ENCODE measurements around the gene SRGAP3. TPM values are rescaled to one million over a fixed set of nuclear protein-coding genes. Genes with fewer than 3 reads are reported as not detected.

Gene SRGAP3
- total RNA-seq, 2 experiments from 2014 or later, result 2.2 to 3.5 TPM

DNA sequence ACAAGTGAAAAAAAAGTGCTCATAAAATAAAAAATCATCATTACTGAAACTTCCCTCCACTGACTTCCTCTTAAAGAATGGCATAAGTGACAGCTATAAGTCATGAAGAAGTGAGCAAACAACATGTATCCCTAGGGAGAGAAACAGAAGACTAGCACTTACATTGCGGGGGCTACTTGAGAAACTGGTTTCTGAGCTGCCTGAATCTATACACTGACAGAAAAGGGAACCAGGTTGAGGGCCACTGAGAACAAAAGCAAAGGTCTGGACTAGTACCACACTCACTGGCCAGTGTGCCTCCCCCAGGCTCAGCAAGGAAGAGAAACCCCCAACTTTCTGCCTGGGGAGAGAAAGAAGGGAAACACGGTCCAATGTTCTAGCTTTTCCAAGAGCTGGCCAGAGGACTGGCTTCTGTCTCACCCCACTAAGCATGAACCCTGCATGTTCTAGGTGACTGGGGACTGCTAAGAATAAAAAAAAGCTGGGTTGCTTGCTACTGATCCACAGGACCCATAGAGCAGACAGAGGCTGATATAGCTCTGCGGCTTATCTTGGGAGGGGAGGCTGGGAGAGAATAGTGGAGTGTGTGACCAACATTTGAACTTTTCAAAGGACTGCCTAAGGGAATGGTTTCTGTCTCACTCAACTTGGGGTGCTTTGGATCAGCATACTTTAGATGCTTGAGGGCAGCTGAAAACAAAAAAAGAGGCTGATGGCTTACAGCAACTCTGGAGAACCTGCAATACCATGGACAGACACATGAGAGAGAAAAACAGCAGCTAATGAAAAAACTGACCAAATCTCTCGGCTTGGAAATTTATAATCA lies 294.3 kb downstream of the SRGAP3 start:
- Mint-ChIP-seq H3K9me3 (no peaks in the 10 kb centered on the region), H3K27me3 (no peaks in the 10 kb centered on the region), H3K36me3 (peaks cover 32% of the 10 kb centered on the region), H3K4me3 (no peak overlapping the region), H3K27ac (no peak overlapping the region), H3K4me1 (ENCODE audit: low read depth) (peaks cover 19% of the 10 kb centered on the region)
- no peak for DNase-seq
- ChIA-PET CTCF (interaction anchor here (0.8 kb wide), 1 partner anchor 186 kb away, joined by 3 read pairs; the partner anchor contains the start of gene OXTR), POLR2A (no interaction called here)
- intact Hi-C loops (cut with micrococcal nuclease), result no loop called here

DNA sequence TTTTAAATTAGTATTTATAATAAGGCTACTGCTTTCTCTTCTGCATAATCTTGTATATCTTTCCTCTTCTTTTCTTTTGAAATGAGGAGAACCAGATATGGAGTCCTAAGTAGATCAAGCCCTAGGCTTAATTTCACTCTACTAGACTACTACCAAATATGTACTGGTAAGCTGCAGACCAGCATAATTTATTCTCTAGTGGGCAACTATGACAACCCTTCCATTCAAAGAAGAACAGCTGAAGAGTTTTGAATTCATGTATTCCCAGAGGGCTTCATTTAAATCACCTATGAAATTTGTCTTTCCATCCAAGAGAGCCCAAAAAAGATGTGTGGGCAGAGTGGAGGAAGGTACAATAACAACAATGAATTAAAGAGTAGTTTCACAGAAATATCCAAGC lies 296.1 kb downstream of the SRGAP3 start:
- ChIA-PET POLR2A (interaction anchor here (0.6 kb wide), 1 partner anchor 10 kb away, joined by 5 read pairs; no protein-coding TSS in a partner anchor), CTCF (no interaction called here)
- no peaks in the 10 kb centered on the region for H3K27me3 Mint-ChIP-seq
- no peak overlapping the region for H3K27ac Mint-ChIP-seq
- H3K4me1 Mint-ChIP-seq (ENCODE audit: low read depth), result peaks cover 19% of the 10 kb centered on the region
- H3K4me3 Mint-ChIP-seq, result no peak overlapping the region
- intact Hi-C loops (cut with micrococcal nuclease), result no loop called here
- DNase-seq, result no peak
- no peaks in the 10 kb centered on the region for H3K9me3 Mint-ChIP-seq
- H3K36me3 Mint-ChIP-seq, result peaks cover 18% of the 10 kb centered on the region

DNA sequence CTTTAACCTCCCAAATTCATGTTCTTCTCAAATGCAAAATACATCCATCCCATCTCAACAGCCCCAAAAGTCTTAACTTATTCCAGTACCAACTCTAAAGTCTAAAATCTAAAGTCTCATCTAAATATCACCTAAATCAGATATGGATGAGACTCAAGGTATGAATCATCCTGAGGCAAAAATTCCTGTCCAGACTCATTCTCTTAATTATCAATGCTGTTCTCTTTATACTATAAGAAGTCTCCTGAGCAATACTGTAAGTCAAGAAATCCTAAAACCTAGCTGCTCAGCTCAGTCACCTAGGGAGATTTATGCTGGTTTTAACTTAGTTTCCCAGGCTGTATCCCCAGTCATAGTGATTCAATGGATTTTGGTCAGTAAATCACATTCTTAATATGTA lies 297.3 kb downstream of the SRGAP3 start:
- H3K27ac Mint-ChIP-seq, result no peak overlapping the region
- H3K36me3 Mint-ChIP-seq, result peaks cover 10% of the 10 kb centered on the region
- H3K9me3 Mint-ChIP-seq, result no peaks in the 10 kb centered on the region
- no peak for DNase-seq
- H3K4me3 Mint-ChIP-seq, result no peak overlapping the region
- intact Hi-C loops (cut with micrococcal nuclease), result no loop called here
- no peaks in the 10 kb centered on the region for H3K27me3 Mint-ChIP-seq
- ChIA-PET POLR2A (no interaction called here), CTCF (no interaction called here)
- H3K4me1 Mint-ChIP-seq (ENCODE audit: low read depth), result peaks cover 22% of the 10 kb centered on the region

DNA sequence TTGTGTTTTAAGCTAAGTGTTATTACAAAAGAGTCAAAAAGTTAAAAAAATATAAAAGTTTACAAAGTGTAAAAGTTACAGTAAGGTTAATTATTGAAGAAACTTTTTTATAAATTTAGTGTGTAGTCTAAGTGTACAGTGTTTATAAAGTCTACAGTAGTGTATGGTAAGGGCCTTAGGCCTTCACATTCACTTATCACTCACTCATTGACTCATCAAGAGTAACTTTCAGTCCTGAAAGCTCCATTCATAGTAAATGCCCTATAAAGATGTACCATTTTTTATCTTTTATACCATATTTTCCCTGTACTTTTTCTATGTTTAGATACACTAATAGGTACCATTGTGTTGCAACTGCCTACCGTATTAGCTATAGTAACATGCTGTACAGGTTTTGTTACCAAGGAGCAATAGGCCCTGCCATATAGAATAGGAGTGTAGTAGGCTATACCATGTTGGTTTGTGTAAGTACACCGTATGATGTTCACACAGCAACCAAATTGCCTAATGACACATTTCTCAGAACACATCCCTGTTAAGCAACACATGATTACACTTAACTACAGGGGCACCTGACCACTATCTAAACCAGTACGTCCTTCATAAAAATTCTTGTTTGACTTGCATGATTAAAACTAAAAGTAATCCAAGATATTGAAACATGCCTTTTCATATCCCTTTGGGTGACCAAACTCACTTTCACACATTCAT lies 303.4 kb downstream of the SRGAP3 start:
- Mint-ChIP-seq H3K4me1 (ENCODE audit: low read depth) (peaks cover 10% of the 10 kb centered on the region), H3K27ac (no peak overlapping the region), H3K9me3 (peaks cover 18% of the 10 kb centered on the region), H3K27me3 (no peaks in the 10 kb centered on the region), H3K4me3 (no peak overlapping the region), H3K36me3 (peaks cover 47% of the 10 kb centered on the region)
- intact Hi-C loops (cut with micrococcal nuclease), result no loop called here
- CTCF ChIA-PET, result no interaction called here
- DNase-seq, result no peak
- POLR2A ChIA-PET, result no interaction called here

DNA sequence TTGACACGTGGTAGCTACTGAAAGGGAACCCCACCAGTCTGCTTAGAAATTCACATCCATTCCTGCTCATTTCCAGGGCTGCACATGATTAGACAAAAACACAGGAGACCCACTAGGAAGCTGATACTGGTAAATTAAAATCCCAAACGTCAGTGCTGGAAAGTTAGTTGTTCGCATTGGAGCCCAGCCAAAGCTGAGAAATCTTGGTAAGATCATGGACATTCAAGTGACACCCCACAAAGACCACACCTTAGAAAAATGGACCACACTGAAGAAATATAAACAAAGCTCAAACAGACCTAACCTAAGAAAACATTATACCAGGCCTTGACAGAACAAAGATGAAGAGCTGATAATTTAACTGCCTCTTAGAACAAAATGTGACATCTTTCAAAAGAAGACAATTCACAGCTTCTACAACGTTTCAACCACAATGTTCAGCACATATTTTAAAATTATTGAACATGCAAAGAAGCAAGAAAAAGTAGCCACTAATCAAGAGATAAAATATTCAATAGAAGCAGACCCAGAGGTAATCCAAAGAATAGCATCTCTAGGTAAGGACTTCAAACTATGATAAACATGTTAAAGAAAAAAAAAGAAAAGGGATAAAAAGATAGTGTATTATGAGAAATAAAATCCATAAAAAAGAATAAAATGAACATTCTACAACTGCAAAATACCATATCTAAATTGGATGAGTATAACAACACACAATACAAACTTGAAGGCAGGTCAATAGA lies 306.5 kb downstream of the SRGAP3 start:
- intact Hi-C loops (cut with micrococcal nuclease), result no loop called here

DNA sequence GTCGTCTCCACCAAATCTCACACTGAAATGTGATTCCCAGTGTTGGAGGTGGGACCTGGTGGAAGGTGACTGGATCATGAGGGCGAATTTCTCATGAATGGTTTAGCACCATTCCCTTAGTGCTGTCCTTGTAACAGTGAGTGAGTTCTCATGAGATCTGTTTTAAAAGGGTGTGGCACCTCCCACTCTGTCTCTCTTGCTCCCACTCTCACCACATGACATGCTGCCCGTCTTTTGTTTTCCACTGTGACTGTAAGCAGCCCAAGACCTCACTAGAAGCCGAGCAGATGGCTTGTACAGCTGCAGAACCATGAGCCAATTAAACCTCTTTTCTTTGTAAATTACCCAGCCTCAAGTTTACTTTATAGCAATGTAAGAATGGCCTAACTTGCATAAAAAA lies 307.3 kb downstream of the SRGAP3 start:
- Mint-ChIP-seq H3K9me3 (peaks cover 18% of the 10 kb centered on the region), H3K4me1 (ENCODE audit: low read depth) (no peaks in the 10 kb centered on the region), H3K4me3 (no peak overlapping the region), H3K27me3 (no peaks in the 10 kb centered on the region), H3K36me3 (peaks cover 58% of the 10 kb centered on the region), H3K27ac (no peak overlapping the region)
- intact Hi-C loops (cut with micrococcal nuclease), result no loop called here
- ChIA-PET CTCF (no interaction called here), POLR2A (no interaction called here)
- no peak for DNase-seq

More for the DNA sequence above, 306.5 kb downstream of the SRGAP3 start:
- H3K9me3 Mint-ChIP-seq, result peaks cover 18% of the 10 kb centered on the region
- no peak overlapping the region for H3K27ac Mint-ChIP-seq
- CTCF ChIA-PET, result interaction anchor here (0.6 kb wide), 1 partner anchor 16 kb away, joined by 3 read pairs; no protein-coding TSS in a partner anchor
- H3K27me3 Mint-ChIP-seq, result no peaks in the 10 kb centered on the region
- DNase-seq, result no peak
- POLR2A ChIA-PET, result no interaction called here
- no peaks in the 10 kb centered on the region for H3K4me1 Mint-ChIP-seq (ENCODE audit: low read depth)
- H3K4me3 Mint-ChIP-seq, result no peak overlapping the region
- H3K36me3 Mint-ChIP-seq, result peaks cover 58% of the 10 kb centered on the region

DNA sequence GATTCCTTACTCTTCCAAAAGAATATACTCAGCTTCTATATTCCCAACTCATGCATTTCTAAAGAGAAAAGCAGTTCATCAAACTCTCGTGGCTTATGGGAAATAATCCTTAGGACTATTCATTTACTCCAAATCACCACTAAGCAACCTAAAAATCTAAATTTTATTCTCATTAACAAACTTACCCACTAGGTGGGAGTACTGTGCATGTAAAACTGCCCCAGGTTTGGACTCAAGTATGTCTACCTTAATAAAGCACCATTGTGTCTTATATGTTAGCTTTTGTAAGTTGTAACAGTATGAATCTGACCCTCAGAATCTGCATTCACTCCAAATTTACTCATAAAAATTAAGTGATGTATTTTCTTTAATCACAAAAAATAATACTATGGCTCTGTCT lies 311.4 kb downstream of the SRGAP3 start:
- ChIA-PET POLR2A (no interaction called here), CTCF (no interaction called here)
- H3K9me3 Mint-ChIP-seq, result peaks cover 5% of the 10 kb centered on the region
- H3K4me3 Mint-ChIP-seq, result no peak overlapping the region
- intact Hi-C loops (cut with micrococcal nuclease), result no loop called here
- H3K4me1 Mint-ChIP-seq (ENCODE audit: low read depth), result no peaks in the 10 kb centered on the region
- DNase-seq, result no peak
- no peak overlapping the region for H3K27ac Mint-ChIP-seq
- no peaks in the 10 kb centered on the region for H3K27me3 Mint-ChIP-seq
- H3K36me3 Mint-ChIP-seq, result peaks cover 42% of the 10 kb centered on the region

DNA sequence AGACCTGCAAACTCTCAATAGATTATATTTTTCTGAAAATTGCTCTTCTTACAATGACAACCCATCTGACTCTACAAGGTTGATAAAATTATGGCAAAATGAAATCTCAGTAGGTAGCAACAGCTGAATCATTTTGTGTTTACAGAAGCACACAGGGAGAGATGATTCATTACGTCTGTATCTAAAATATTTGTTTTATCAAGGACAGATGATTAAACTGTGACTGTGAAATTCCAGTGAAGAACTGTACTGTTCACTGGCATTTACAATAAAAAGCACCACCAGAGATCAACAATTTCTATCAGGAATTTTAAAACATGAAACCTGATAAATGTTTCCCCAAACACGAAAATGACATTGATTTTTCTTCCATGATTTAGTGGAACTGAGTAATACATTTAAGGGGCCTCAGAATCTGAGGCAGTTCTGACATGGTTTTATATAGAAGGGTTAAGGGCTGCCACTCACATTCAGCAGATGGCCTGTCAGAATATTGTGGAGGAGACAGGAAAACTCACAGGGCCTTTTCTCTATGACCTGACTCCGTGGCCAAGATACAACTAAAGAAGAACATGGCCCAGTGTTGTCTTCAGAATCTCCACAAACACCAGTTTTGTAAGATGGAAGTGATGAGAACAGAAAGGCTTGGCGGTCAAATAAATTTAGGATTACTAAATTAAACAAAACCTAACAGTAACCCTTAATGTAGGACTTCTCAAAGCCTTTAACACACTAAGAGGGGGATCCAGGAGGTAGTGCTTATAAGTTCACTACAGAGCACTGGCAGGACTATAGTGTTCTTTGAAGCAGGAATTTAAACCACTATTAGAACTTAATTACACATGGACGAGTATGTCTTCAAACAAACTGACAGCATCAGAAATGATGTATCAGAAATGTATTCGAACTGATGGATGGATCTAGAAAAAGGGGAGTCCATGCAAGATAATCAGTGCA lies 312.1 kb downstream of the SRGAP3 start:
- DNase-seq, result no peak
- CTCF ChIA-PET, result no interaction called here
- H3K4me3 Mint-ChIP-seq, result no peak overlapping the region
- POLR2A ChIA-PET, result no interaction called here
- peaks cover 36% of the 10 kb centered on the region for H3K36me3 Mint-ChIP-seq
- H3K27ac Mint-ChIP-seq, result no peak overlapping the region
- no peaks in the 10 kb centered on the region for H3K4me1 Mint-ChIP-seq (ENCODE audit: low read depth)
- intact Hi-C loops (cut with micrococcal nuclease), result no loop called here
- H3K9me3 Mint-ChIP-seq, result no peaks in the 10 kb centered on the region
- no peaks in the 10 kb centered on the region for H3K27me3 Mint-ChIP-seq

DNA sequence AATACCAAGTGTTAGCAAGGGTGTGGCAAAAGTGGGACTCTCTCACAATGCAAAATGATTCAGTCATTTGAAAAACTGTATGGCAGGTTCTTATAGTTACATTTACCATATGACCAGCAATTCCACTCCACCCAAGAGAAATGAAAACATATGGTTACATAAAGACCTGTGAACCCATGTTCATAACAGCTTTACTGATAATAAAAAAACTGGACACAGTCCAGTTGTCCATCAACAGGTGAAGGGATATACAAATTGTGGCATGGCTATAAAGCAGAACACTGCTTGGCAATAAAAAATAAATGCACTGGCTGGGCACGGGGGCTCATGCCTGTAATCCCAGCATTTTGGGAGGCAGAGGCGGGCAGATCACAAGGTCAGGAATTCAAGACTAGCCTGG lies 316.9 kb downstream of the SRGAP3 start:
- H3K4me3 Mint-ChIP-seq, result no peak overlapping the region
- CTCF ChIA-PET, result no interaction called here
- DNase-seq, result no peak
- H3K9me3 Mint-ChIP-seq, result no peaks in the 10 kb centered on the region
- POLR2A ChIA-PET, result no interaction called here
- no peak overlapping the region for H3K27ac Mint-ChIP-seq
- H3K27me3 Mint-ChIP-seq, result no peaks in the 10 kb centered on the region
- intact Hi-C loops (cut with micrococcal nuclease), result no loop called here
- H3K36me3 Mint-ChIP-seq, result peaks cover 25% of the 10 kb centered on the region
- no peaks in the 10 kb centered on the region for H3K4me1 Mint-ChIP-seq (ENCODE audit: low read depth)

DNA sequence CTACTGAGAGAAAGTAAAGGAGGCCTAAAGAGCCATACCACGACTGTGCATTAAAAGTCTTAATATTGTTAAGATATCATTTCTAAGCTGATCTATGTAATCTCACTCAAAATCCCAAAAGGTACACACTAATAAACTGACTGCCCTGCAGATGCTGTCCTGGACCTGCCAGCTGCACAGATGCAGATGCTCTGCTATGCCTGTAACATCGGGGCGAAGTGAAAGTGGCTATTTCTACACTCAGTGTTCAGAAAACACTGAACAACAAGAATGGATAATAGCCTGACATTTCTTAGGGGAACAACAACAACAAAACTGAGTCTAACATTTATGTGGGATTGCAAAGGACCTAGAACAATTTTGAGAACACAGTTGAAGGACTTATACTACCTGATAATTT lies 318.1 kb downstream of the SRGAP3 start:
- intact Hi-C loops (cut with micrococcal nuclease), result no loop called here

More for the DNA sequence above, 318.1 kb downstream of the SRGAP3 start:
- no peaks in the 10 kb centered on the region for H3K4me1 Mint-ChIP-seq (ENCODE audit: low read depth)
- peaks cover 28% of the 10 kb centered on the region for H3K36me3 Mint-ChIP-seq
- no peaks in the 10 kb centered on the region for H3K27me3 Mint-ChIP-seq
- POLR2A ChIA-PET, result no interaction called here
- no peak overlapping the region for H3K4me3 Mint-ChIP-seq
- no peak for DNase-seq
- H3K27ac Mint-ChIP-seq, result no peak overlapping the region
- CTCF ChIA-PET, result no interaction called here
- peaks cover 2% of the 10 kb centered on the region for H3K9me3 Mint-ChIP-seq
